ENCODE results near the gene PPP1R14C.
"Not testable (repeated sequence)": the region's sequence is repeated elsewhere in the genome, so short reads cannot be mapped to it uniquely, and the experiment has no call there.

PPP1R14C gene

GRCh38 chr6:150228072-150228733 is 85.4 kb downstream of the PPP1R14C start:
- DNase-seq = no peak

DNA sequence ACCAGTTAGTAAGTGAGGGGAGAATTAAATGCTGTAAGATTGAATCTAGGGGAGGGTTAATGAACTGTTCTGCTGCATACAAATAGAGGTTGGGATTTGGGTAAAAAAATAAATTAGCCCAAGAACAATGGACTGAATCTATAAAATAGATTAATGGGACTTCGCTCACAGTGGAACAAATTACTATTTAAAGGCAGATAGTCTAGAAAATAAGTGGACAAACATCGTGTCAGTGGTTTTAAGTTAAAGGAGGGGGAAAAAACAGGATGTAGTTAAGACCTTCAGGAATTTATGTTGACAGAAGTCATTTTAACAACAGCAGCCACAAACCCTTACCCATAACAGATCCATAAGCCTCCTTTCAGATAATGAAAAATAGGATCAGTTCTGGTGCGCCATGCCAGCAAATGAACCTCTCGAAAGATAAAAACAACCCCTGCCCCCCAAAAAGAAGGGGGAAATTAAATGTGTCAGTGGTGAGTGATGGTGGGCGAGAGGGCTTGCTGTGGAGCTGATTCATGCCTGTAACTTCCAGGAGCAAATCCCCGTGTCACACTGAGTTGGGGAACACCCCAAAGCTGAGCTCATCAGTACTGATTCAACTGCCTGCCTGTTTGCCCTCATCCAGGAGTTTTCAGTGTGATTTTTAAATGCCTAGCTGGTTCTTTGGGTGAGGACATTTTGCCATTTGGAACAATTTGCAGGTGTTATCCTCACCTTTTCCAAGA is 86.8 kb downstream of the PPP1R14C start:
- no peak for DNase-seq

GRCh38 chr6:150230164-150230561 is 87.3 kb downstream of the PPP1R14C start:
- no peak for DNase-seq

- DNase-seq = no peak
Measured at GRCh38 chr6:150230832-150231524, 88.1 kb downstream of the PPP1R14C start.

DNA sequence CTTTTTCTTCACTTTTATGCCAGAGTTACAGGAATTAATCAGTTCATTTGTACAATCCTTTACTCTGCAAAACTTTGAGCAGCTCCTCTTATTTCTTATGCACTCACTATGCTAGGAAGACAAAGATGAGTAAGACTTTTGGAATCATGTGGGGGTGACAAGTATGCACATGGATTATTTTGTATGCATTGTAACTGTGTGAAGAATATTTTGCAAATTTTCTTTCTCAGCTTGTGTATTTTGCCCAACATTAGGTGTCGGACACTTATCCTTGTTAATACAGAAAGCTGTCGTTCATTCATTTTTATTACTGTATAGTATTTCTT is 88.6 kb downstream of the PPP1R14C start:
- DNase-seq = no peak

DNA sequence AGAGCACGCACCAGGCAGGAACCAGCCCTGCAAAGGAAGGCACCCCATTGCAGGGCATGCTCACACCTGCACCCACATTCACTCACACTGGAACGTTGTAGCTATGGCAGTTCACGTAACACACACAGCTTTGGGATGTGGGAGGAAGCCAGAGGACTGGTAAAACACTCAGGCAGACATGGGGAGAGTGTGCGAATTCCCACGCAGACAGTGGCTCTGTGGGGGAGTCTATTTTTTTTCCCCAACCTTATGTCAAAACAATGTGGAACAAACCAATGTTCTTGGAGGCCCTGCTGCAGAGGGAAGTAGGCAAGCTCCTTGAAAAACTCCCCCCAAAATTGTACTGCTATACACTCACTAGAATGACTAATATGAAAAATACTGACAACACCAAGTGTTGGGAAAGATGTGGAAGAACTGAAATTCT is 91.0 kb downstream of the PPP1R14C start:
- DNase-seq = no peak

- DNase-seq = peak; percentile 22
Measured at GRCh38 chr6:150235218-150235617, 92.4 kb downstream of the PPP1R14C start.

GRCh38 chr6:150236114-150236513 is 93.3 kb downstream of the PPP1R14C start:
- no peak for DNase-seq

- DNase-seq = no peak
Measured at GRCh38 chr6:150236544-150236943, 93.7 kb downstream of the PPP1R14C start.

GRCh38 chr6:150237626-150238025 is 94.8 kb downstream of the PPP1R14C start:
- DNase-seq = no peak

DNA sequence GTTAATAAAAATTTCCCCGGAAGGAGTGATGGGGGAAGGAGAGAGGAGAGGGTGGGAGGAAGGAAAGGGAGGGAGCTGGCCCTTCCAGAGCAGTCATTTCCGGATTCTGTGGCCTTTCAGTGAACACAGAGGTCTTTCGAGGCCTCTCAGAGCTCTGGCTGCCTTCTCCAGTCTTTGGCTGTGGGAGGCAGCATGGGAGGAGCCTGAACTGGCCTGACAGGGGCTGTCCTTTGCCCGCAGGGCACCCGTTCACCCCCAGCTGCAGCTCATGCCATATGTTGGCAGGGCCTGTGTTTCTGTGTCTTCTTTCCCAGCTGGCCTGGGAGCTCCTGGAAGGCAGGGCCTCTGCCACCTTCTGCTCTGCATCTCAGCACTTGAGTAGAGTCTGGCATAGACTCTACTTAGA is 95.5 kb downstream of the PPP1R14C start:
- no peak for DNase-seq

DNA sequence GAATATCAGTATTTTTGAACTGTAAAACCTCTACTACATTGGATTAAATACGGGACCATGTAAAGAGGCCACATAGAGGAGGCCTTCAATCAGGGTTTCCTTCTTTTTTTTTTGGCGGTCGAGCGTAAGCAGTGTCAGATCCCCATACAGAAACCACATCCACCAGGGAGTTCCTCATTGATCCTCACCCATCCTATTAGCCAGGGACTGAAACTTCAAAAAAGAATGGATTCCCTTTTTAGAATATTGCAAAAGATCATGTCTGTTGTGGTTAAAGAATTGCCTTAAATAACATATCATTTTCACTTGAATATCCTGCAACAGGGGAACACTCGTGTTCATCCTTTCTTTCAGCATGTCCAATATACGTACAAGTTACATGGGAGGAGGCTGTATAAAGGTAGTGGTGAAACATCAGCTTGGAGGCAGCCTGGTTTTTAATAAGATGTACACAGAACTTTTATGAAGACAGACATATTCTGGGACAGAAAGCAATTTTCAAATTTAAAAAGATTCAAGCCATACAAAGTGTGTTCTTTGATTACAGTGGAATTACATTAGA is 96.1 kb downstream of the PPP1R14C start:
- no peak for DNase-seq

GRCh38 chr6:150241756-150242155 is 98.9 kb downstream of the PPP1R14C start:
- DNase-seq = not testable (repeated sequence)

- DNase-seq = no peak
Measured at GRCh38 chr6:150243620-150244314, 100.9 kb downstream of the PPP1R14C start.

DNA sequence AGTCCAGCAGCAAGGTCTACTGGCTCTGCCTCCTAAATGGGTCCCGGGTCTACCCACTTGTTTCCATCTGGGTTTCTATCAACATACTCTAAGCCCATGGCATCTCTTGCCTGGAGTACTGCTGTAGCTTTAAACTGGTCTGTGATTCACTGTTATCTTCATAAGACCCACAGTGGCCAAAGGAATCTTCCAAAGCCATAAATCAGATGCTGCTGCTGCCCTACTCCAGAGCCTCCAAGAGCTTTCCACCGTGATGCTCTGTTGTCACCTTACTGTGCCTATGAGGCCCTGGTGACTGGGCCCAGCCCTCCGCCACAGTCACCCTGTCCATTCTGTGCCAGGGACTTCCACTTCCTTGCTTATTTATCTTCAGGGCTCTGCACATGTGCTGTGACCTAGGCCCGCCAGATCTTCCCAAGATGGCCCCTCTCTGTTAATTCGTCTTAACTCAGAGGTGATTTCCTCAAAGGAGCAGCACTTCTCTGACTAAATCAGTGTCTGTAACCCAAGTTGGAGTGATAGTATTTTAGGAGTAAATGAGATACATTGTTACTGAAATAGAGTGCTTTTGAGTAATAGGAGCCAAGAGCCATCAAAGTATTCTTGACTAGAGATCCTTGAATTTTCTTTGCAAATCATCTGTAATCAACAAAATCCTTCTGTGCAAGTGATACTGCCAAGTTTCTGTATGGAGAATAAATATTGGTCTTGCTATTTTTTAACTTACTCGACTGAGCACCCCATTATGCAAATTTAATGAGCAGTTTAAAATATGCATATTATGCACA is 102.5 kb downstream of the PPP1R14C start:
- no peak for DNase-seq

DNA sequence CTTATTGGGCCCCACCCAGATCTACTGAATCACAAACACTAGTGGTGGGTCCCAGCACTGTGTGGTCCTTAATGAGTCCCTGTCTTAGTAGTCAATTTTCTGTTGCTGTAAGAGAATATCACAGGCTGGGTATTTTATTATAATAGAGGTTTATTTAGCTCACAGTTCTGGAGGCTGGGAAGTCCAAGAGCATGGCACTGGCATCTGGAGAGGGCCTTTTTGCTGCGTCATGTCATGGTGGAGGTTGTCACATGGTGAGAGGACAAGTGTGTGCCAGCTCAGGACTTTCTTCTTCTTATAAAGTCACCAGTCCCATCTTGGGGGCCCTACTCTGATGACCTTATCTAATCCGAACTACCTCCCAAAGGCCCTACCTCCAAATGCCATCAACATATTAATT is 105.0 kb downstream of the PPP1R14C start:
- no peak for DNase-seq

GRCh38 chr6:150248300-150248699 is 105.5 kb downstream of the PPP1R14C start:
- DNase-seq = no peak

GRCh38 chr6:150249261-150249660 is 106.4 kb downstream of the PPP1R14C start:
- DNase-seq = no peak

DNA sequence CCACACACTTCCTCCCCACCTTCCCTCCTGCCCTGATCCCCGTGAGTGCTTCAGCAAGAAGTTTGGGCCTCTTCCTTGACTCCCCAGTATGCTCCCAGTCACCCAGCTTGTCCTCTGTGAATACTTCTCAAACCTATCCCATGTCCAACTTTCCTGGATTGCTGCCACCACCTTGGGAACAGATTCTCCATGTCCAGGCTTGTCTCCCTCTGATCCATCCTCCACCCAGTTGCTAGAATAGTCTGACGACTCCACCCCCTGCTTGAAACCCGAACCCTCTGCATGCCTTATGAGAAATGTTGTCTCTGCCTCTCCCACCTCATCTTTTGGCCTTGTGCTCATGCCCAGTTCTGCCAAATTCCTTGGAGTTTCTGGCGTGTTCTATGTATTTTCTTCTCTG is 108.0 kb downstream of the PPP1R14C start:
- no peak for DNase-seq

DNA sequence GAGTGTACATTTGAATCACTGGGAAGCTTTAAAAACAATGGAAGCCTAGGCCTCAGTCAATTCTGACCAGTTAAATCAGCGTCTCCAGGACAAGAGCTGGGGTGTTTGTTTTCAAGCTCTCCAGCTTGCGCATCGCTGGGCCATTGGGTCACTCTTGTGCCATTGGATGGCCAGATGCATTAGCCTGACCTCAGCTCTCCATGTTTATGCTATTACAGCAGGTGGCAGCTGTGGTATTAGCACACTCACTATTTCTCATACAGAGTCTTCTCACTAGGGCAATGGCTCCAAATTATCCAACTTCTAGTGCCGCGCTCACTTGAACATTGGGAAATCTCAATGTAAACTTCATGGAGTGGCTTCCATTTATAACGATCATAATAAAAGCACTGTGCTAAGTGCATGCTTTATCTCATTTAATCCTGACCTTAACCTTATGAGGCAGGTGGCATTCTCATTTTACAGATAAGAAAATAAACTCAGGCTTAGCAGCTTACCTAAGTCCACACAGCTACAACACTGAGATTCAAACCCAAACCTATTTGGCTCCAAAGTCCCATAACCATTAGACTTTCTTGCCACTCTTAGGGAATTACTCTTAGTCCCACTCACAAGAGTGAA is 108.8 kb downstream of the PPP1R14C start:
- DNase-seq = no peak

GRCh38 chr6:150252714-150253444 is 110.0 kb downstream of the PPP1R14C start:
- DNase-seq = no peak

Data from CD4-positive, alpha-beta T cell treated with Interleukin-4 for 4 hours (primary cell).